ENCODE data around the gene LRRC1. TPM values are rescaled to one million over a fixed set of nuclear protein-coding genes. Genes with fewer than 3 reads are reported as not detected.

The LRRC1 gene
- total RNA-seq, 1 experiment from 2014 or later = 10.3 TPM

DNA sequence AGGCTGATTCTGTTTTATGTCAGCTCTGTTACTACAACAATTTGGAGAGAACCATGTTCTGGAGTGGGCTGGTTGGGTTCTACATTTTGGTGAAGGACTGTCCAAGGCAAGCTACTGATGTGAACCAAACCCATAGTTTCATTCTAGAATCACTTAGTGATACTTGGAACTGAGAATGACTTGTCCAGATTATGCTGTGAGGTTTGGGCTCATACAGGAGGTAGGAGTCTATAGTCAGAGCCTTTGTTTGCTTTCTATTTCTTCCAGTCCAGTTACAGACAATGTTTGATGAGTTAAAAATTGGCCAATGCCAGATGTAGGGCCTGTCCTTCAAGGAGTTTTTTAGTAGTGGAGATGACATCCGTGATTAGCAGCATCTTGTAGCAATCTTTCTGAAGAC lies 97.9 kb downstream of the LRRC1 start:
- Histone ChIP-seq H3K4me2 (ENCODE audit: insufficient read depth, insufficient read length, low read length) (no peak overlapping the region), H3K56ac (ENCODE audit: insufficient read length, low read depth, low read length) (no peak overlapping the region), H4K8ac (replicated peaks; ENCODE audit: insufficient read length, low read depth, low read length) (no peak overlapping the region), H3K9ac (ENCODE audit: extremely low read depth, insufficient read length, low read length) (no peak overlapping the region), H2AK5ac (ENCODE audit: insufficient read length, low read length) (no peak overlapping the region), H3K23ac (ENCODE audit: insufficient read length, low read depth, low read length) (no peak overlapping the region), H3K79me1 (ENCODE audit: insufficient read depth, low read depth, low read length, poor library complexity, severe bottlenecking) (no peaks in the 10 kb centered on the region), H3K4me1 (ENCODE audit: insufficient read depth, low read length) (peaks cover 4% of the 10 kb centered on the region), H3K27ac (ENCODE audit: insufficient read length, low read depth, low read length) (no peak overlapping the region), H3K9me3 (ENCODE audit: control insufficient read depth, low read depth, low read length) (no peaks in the 10 kb centered on the region), H3K4ac (ENCODE audit: low read depth, low read length) (no peak overlapping the region), H2AFZ (ENCODE audit: low read length) (no peak overlapping the region), H3T11ph (ENCODE audit: low read length) (no peak overlapping the region), H2BK20ac (ENCODE audit: low read depth, low read length, poor library complexity, severe bottlenecking) (no peak overlapping the region), H3K27me3 (ENCODE audit: insufficient read depth, low read length) (no peaks in the 10 kb centered on the region), H3K18ac (ENCODE audit: insufficient read length, low read depth, low read length) (no peak overlapping the region), H3K23me2 (ENCODE audit: insufficient read length, low read depth, low read length, poor library complexity, severe bottlenecking) (no peaks in the 10 kb centered on the region), H3K14ac (ENCODE audit: insufficient read depth, low read length) (no peak overlapping the region), H2BK120ac (ENCODE audit: low read depth, low read length, poor library complexity, severe bottlenecking) (no peak overlapping the region), H3K79me2 (ENCODE audit: insufficient read depth, low read length) (no peaks in the 10 kb centered on the region), H2BK5ac (ENCODE audit: insufficient read length, low read length) (no peak overlapping the region), H2BK12ac (ENCODE audit: insufficient read length, low read depth, low read length) (no peak overlapping the region), H4K20me1 (ENCODE audit: control insufficient read depth, insufficient read depth, insufficient read length) (no peaks in the 10 kb centered on the region), H4K91ac (ENCODE audit: insufficient read length, low read depth, low read length) (no peak overlapping the region), H4K5ac (ENCODE audit: insufficient read length, low read depth, low read length) (no peak overlapping the region), H2BK15ac (ENCODE audit: low read depth, low read length) (no peak overlapping the region)
- Mint-ChIP-seq H3K27ac (0 out of 7 replicates have a peak overlapping the region, but pooled peaks of 1 of the 3 experiments have one; percentile 37), H3K4me1 (peaks cover 44 to 50% of the 10 kb centered on the region in 2 experiments), H3K36me3 (ENCODE audit: insufficient read depth in 1 of 3, low read depth in 3 of 3) (peaks cover 0 to 3% (median 2%) of the 10 kb centered on the region in 3 experiments; a peak in 3 of 7 replicates), H3K4me3 (no peak overlapping the region), H3K27me3 (ENCODE audit: low read depth) (no peaks in the 10 kb centered on the region), H3K9me3 (no peaks in the 10 kb centered on the region; a peak in 1 of 5 replicates)
- DNase-seq = no peak
- no CpG with 5 or more reads among the region's 1 CpG for WGBS (ENCODE audit: extremely low coverage, insufficient read length, low lambda C conversion rate)
- TF ChIP-seq, protein P1, sequence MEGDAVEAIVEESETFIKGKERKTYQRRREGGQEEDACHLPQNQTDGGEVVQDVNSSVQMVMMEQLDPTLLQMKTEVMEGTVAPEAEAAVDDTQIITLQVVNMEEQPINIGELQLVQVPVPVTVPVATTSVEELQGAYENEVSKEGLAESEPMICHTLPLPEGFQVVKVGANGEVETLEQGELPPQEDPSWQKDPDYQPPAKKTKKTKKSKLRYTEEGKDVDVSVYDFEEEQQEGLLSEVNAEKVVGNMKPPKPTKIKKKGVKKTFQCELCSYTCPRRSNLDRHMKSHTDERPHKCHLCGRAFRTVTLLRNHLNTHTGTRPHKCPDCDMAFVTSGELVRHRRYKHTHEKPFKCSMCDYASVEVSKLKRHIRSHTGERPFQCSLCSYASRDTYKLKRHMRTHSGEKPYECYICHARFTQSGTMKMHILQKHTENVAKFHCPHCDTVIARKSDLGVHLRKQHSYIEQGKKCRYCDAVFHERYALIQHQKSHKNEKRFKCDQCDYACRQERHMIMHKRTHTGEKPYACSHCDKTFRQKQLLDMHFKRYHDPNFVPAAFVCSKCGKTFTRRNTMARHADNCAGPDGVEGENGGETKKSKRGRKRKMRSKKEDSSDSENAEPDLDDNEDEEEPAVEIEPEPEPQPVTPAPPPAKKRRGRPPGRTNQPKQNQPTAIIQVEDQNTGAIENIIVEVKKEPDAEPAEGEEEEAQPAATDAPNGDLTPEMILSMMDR (conservative IDR thresholded peaks at IDR 0.05) = no peak

Data from H9 (cell line).